Type B pancreatic cell (in vitro differentiated cells): Measurements from ENCODE around the gene ANKRD2. TPM values are rescaled to one million over a fixed set of nuclear protein-coding genes. Genes with fewer than 3 reads are reported as not detected.

ENCODE experiments used
- DNase-seq: peaks from one replicate; pipeline ENCODE4 v3.0.0; 2021; ENCODE audit warnings: mixed read lengths; ENCODE audit not compliant: unreplicated experiment; ENCODE audit errors: extremely low spot score
- H3K27ac Mint-ChIP-seq: 2 replicates; pipeline ENCODE4 v1.8.0; 2021; ENCODE audit warnings: mild to moderate bottlenecking, mixed read lengths
- H3K27me3 Mint-ChIP-seq: 2 replicates; pipeline ENCODE4 v1.8.0; 2021; ENCODE audit warnings: mixed read lengths
- H3K36me3 Mint-ChIP-seq: 2 replicates; pipeline ENCODE4 v1.8.0; 2021; ENCODE audit warnings: mixed read lengths
- H3K4me1 Mint-ChIP-seq: one replicate; pipeline ENCODE4 v1.8.0; 2021; ENCODE audit warnings: mixed read lengths; ENCODE audit not compliant: unreplicated experiment
- H3K4me3 Mint-ChIP-seq: 2 replicates; pipeline ENCODE4 v1.8.0; 2021; ENCODE audit warnings: mild to moderate bottlenecking, mixed read lengths
- H3K9me3 Mint-ChIP-seq: 2 replicates; pipeline ENCODE4 v1.8.0; 2021; ENCODE audit warnings: mixed read lengths
- total RNA-seq: library from RNA; stranded (reverse); gene quantifications from 2 replicates; pipeline ENCODE4 v1.2.1, GENCODE V29; 2021; ENCODE audit warnings: low replicate concordance
- TF ChIP-seq, protein P1 (sequence below): fragments of 200-600 bp; sonication (generic); conservative IDR thresholded peaks from 2 replicates; pipeline ENCODE4 v1.5.0; 2021; ENCODE audit warnings: antibody characterized with exemption, mild to moderate bottlenecking

Gene ANKRD2
- total RNA-seq, 1 donor from 2014 or later, result not detected

DNA sequence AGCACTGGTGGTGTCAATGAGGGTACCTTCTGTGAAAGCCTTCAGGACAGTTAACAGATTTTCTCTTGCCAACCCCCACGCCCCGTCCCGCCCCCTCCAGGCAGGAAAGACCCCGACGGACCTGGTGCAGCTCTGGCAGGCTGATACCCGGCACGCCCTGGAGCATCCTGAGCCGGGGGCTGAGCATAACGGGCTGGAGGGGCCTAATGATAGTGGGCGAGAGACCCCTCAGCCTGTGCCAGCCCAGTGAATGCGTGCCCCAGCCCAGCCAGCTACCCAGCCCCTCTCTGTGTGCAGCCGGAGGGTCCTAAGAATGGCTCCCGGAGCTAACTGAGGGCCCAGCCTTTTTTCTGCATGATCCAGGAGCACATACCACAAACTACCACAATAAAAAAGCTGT, 10.9 kb downstream of the ANKRD2 start:
- TF ChIP-seq, protein P1, sequence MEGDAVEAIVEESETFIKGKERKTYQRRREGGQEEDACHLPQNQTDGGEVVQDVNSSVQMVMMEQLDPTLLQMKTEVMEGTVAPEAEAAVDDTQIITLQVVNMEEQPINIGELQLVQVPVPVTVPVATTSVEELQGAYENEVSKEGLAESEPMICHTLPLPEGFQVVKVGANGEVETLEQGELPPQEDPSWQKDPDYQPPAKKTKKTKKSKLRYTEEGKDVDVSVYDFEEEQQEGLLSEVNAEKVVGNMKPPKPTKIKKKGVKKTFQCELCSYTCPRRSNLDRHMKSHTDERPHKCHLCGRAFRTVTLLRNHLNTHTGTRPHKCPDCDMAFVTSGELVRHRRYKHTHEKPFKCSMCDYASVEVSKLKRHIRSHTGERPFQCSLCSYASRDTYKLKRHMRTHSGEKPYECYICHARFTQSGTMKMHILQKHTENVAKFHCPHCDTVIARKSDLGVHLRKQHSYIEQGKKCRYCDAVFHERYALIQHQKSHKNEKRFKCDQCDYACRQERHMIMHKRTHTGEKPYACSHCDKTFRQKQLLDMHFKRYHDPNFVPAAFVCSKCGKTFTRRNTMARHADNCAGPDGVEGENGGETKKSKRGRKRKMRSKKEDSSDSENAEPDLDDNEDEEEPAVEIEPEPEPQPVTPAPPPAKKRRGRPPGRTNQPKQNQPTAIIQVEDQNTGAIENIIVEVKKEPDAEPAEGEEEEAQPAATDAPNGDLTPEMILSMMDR, result no peak
- no peak for DNase-seq
- Mint-ChIP-seq H3K4me3 (no peak overlapping the region), H3K4me1 (peaks cover 16% of the 10 kb centered on the region), H3K36me3 (no peaks in the 10 kb centered on the region), H3K27ac (no peak overlapping the region), H3K9me3 (no peaks in the 10 kb centered on the region), H3K27me3 (no peaks in the 10 kb centered on the region)

DNA sequence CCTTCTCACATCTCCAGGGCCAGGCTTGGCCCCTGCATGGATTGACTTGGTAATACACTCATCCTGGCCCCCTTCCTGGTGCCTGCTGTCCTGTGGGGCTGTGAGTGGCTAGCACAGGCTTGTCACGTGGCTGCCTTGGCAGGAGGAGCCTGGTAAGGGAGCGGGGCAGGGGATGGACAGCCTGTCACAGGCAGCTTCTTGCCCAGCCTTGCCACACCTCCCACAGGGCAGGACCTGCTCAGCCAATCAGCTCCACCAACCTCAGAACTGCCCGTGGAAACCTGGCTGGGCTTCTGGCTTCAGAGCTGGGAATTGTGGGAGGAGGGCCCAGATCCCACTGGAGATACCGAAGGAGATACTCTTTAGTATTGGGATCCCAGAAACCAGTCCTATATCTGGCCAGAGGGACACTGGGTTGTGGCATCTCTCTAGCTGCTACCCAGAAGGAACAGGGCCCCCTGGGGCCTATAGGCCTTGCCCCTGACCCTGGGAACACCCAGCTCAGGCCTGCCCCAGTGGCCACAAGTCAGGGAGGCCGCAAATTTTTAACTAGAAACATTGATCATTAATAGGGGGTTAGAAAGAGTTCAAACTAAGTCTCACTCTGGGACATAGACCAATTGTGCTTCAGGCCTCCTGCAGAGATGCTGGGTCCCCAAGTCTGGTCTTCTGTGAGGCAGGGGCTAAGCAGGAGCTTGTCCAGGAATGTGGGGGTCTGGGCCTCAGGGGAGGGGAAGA, 11.7 kb downstream of the ANKRD2 start, which contains the start of gene HOGA1:
Gene HOGA1 (plus strand): TSS at position 330 of the 738 bp plus-strand sequence. CDS start 315 bp downstream, at position 645.
- Mint-ChIP-seq H3K4me1 (peaks cover 16% of the 10 kb centered on the region), H3K27ac (peak within 1 kb of the TSS; percentile 42), H3K9me3 (no peaks in the 10 kb centered on the region), H3K4me3 (no peak within 1 kb of the TSS), H3K36me3 (no peaks in the 10 kb centered on the region), H3K27me3 (no peaks in the 10 kb centered on the region)
- TF ChIP-seq, protein P1, result no peak
- no peak for DNase-seq

DNA sequence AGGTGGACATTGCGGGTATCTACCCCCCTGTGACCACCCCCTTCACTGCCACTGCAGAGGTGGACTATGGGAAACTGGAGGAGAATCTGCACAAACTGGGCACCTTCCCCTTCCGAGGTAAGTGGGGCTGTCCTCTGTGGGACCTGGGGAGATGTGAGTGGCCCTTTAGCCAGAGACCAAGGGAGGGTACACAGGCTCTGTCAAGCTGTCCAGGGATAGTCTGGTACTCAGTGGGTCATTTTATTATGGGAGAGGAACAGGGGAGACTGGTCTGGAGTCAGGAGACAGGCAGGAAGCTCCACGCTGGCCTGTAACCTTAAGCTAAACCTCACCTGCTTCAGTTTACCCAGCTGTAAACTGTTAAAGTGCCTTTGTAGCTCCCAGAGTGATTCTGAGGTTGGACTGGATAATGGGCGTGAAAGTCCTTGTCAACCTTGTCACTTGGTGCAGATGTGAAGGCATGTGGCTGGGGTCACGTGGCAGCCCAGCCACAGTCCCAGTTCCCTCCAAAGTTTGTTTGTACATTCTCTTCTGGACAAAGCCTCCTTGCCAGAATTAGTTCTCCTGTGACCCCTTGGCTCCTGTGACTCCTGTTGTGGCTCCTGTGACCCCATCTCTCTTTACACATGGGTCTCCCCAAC, 12.3 kb downstream of the ANKRD2 start:
- H3K9me3 Mint-ChIP-seq, result no peaks in the 10 kb centered on the region
- H3K27ac Mint-ChIP-seq, result peak overlapping the region; percentile 42
- H3K4me3 Mint-ChIP-seq, result no peak overlapping the region
- TF ChIP-seq, protein P1, result no peak
- DNase-seq, result no peak
- no peaks in the 10 kb centered on the region for H3K36me3 Mint-ChIP-seq
- no peaks in the 10 kb centered on the region for H3K27me3 Mint-ChIP-seq
- peaks cover 16% of the 10 kb centered on the region for H3K4me1 Mint-ChIP-seq

DNA sequence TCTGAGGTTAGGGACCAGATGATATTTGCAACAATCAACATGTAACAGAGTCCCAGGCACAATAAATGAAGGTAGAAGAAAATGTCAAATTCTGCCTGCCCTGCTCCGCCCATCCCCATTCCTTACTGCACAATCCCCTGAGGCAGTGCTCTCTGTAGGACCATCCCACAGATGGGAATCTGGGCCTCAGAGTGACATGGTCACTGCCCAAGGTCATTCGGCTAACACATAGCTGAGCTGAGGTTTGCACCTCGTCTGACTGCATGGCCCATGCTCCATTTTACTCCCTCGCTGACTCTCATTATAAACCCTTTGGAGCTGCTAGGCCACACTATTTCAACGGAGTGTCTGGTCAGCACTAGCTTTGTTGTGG, 12.8 kb downstream of the ANKRD2 start:
- Mint-ChIP-seq H3K4me3 (peak overlapping the region; percentile 48), H3K27me3 (no peaks in the 10 kb centered on the region), H3K9me3 (no peaks in the 10 kb centered on the region), H3K36me3 (no peaks in the 10 kb centered on the region), H3K27ac (peak overlapping the region; percentile 42), H3K4me1 (peaks cover 16% of the 10 kb centered on the region)
- TF ChIP-seq, protein P1, result no peak
- DNase-seq, result no peak

DNA sequence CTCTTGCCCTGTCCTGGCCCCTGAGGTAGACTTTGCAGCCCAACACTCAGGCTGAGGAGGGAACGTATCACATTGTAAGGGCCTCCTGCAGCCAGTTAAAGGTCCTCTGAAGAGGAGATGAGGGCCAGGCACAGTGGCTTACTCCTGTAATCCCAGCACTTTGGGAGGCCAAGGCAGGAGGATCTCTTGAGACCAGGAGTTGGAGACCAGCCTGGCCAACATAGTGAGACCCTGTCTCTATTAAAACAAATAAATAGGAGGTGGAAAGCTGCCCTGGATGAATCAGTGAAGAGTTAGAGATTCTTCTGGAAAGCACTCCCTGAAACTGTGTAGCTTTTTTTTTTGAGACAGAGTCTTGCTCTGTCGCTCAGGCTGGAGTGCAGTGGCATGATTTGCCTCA, 14.6 kb downstream of the ANKRD2 start:
- TF ChIP-seq, protein P1, result no peak
- H3K4me3 Mint-ChIP-seq, result no peak overlapping the region

More for the DNA sequence above, 14.6 kb downstream of the ANKRD2 start:
- H3K27ac Mint-ChIP-seq, result no peak overlapping the region
- no peaks in the 10 kb centered on the region for H3K36me3 Mint-ChIP-seq
- H3K27me3 Mint-ChIP-seq, result no peaks in the 10 kb centered on the region
- H3K9me3 Mint-ChIP-seq, result no peaks in the 10 kb centered on the region
- peaks cover 16% of the 10 kb centered on the region for H3K4me1 Mint-ChIP-seq
- DNase-seq, result no peak
